Embryonic facial prominence (tissue), 1 donor: ENCODE data around the gene CETP.
"Not testable (repeated sequence)": the region's sequence is repeated elsewhere in the genome, so short reads cannot be mapped to it uniquely, and the experiment has no call there.

Experiments used
- DNase-seq: peaks from one replicate; pipeline ENCODE4 v3.0.0-alpha.2; 2016; ENCODE audit errors: extremely low spot score

Gene CETP

GRCh38 chr16:56997931-56998330 is 36.2 kb downstream of the CETP start:
- DNase-seq = no peak

- DNase-seq = no peak
Measured at GRCh38 chr16:56998352-56998751, 36.6 kb downstream of the CETP start.

- no peak for DNase-seq
Measured at GRCh38 chr16:56998861-56999260, 37.1 kb downstream of the CETP start.

- no peak for DNase-seq
Measured at GRCh38 chr16:56999409-57000270, 37.9 kb downstream of the CETP start.

GRCh38 chr16:57000271-57001025 is 38.7 kb downstream of the CETP start:
- no peak for DNase-seq

GRCh38 chr16:57001026-57001679 is 39.4 kb downstream of the CETP start:
- DNase-seq = no peak

- no peak for DNase-seq
Measured at GRCh38 chr16:57003439-57004386, 42.0 kb downstream of the CETP start.

GRCh38 chr16:57004387-57005250 is 42.9 kb downstream of the CETP start:
- DNase-seq = no peak

GRCh38 chr16:57005597-57005996 is 43.8 kb downstream of the CETP start:
- DNase-seq = not testable (repeated sequence)

GRCh38 chr16:57007050-57007449 is 45.3 kb downstream of the CETP start:
- no peak for DNase-seq

- no peak for DNase-seq
Measured at GRCh38 chr16:57007530-57007929, 45.8 kb downstream of the CETP start.

- DNase-seq = no peak
Measured at GRCh38 chr16:57008440-57008839, 46.7 kb downstream of the CETP start.

- DNase-seq = no peak
Measured at GRCh38 chr16:57009643-57010170, 48.0 kb downstream of the CETP start.

GRCh38 chr16:57012353-57012752 is 50.6 kb downstream of the CETP start:
- no peak for DNase-seq

GRCh38 chr16:57013229-57013628 is 51.5 kb downstream of the CETP start:
- DNase-seq = no peak

- no peak for DNase-seq
Measured at GRCh38 chr16:57013902-57014301, 52.2 kb downstream of the CETP start.

GRCh38 chr16:57016301-57016700 is 54.6 kb downstream of the CETP start:
- no peak for DNase-seq

- no peak for DNase-seq
Measured at GRCh38 chr16:57016831-57017230, 55.1 kb downstream of the CETP start.

- no peak for DNase-seq
Measured at GRCh38 chr16:57017251-57017650, 55.5 kb downstream of the CETP start.

- no peak for DNase-seq
Measured at GRCh38 chr16:57019746-57020145, 58.0 kb downstream of the CETP start.
